Kidney (tissue), 14 donors: ENCODE measurements around the gene OBSCN. TPM values are rescaled to one million over a fixed set of nuclear protein-coding genes. Genes with fewer than 3 reads are reported as not detected.

Experiments used
- DNase-seq, 5 donors: peaks; one replicate each; pipeline ENCODE4 v3.0.0-alpha.2; 2013 to 2020
- FAIRE-seq: peaks from 2 replicates; lab custom pipeline; 2012; peaks lifted over from hg19 to GRCh38; lab: Jason Lieb, UNC
- H3K27ac ChIP-seq, 2 donors: one replicate each; pipeline ENCODE4 v1.7.0; 2013; ENCODE audit warnings: low read depth in 2 of 2, low read length in 2 of 2, inconsistent platforms in 1 of 2
- H3K27me3 ChIP-seq: one replicate; pipeline ENCODE4 v1.7.1; 2013; ENCODE audit warnings: low read length, inconsistent platforms; ENCODE audit not compliant: control insufficient read depth, insufficient read depth
- H3K36me3 ChIP-seq, 3 donors: one replicate each; pipeline versions ENCODE4 v1.7.0 to v1.7.1; 2013; ENCODE audit warnings: low read length in 3 of 3, control low read depth in 1 of 3, inconsistent platforms in 1 of 3; ENCODE audit not compliant: insufficient read depth in 3 of 3, control insufficient read depth in 2 of 3
- H3K4me1 ChIP-seq, 3 donors: one replicate each; pipeline versions ENCODE4 v1.7.0 to v1.7.1; 2013; ENCODE audit warnings: low read length in 3 of 3, inconsistent platforms in 1 of 3, low read depth in 1 of 3; ENCODE audit not compliant: control insufficient read depth in 2 of 3, insufficient read depth in 2 of 3
- H3K4me3 ChIP-seq, 3 donors: one replicate each; pipeline versions ENCODE4 v1.7.0 to v1.8.1; 2013; ENCODE audit warnings: low read length in 3 of 3, control low read depth in 1 of 3, inconsistent platforms in 1 of 3
- H3K9ac ChIP-seq, 3 donors: one replicate each; pipeline versions ENCODE4 v1.7.0 to v1.7.1; 2013; ENCODE audit warnings: low read length in 3 of 3, control low read depth in 1 of 3, inconsistent platforms in 1 of 3
- H3K9me3 ChIP-seq, 3 donors: one replicate each; pipeline versions ENCODE4 v1.7.0 to v1.7.1; 2013; ENCODE audit warnings: low read length in 3 of 3, control low read depth in 1 of 3, inconsistent platforms in 1 of 3; ENCODE audit not compliant: control insufficient read depth in 2 of 3, insufficient read depth in 1 of 3
- CTCF ChIP-seq: IDR thresholded peaks from 3 replicates; pipeline ENCODE4 v1.5.1; 2012; ENCODE audit warnings: mild to moderate bottlenecking, moderate library complexity, borderline replicate concordance; ENCODE audit not compliant: insufficient read depth; ENCODE audit errors: extremely low read depth
- intact Hi-C: fragments of 100-400 bp; cut with DNase I; formaldehyde crosslinking; loops from one replicate; pipeline ENCODE4 v1.11.1; 2022
- polyA plus RNA-seq: library from polyadenylated mRNA; stranded (reverse); fragments of 350-450 nt; fragmentation: Illumina TruSeq; extraction: RNeasy Lipid Tissue Mini Kit (QIAGEN cat#74804); gene quantifications from one replicate; pipeline ENCODE4 v1.2.3, GENCODE V29; 2014; ENCODE audit warnings: low read depth, low replicate concordance; ENCODE audit not compliant: insufficient read depth
- total RNA-seq: library from RNA; stranded (reverse); fragmentation: NEBNext Ultra II Directional; extraction: Animal tissue kit (Norgen Biotek cat#: 25700); gene quantifications from one replicate; pipeline ENCODE4 v1.2.1, GENCODE V29; 2021
- donor health status: control.
- donor health status: control.
- donor health status: control.
- donor health status: control.
- donor health status: control.
- donor health status: DM: yes; HTN: yes; CAD: no.
- donor health status: Normal renal cell carcinoma (clear cell type).

Gene OBSCN
- total and polyA plus RNA-seq, 2 donors from 2014 or later, result 14.5 to 30.0 TPM

DNA sequence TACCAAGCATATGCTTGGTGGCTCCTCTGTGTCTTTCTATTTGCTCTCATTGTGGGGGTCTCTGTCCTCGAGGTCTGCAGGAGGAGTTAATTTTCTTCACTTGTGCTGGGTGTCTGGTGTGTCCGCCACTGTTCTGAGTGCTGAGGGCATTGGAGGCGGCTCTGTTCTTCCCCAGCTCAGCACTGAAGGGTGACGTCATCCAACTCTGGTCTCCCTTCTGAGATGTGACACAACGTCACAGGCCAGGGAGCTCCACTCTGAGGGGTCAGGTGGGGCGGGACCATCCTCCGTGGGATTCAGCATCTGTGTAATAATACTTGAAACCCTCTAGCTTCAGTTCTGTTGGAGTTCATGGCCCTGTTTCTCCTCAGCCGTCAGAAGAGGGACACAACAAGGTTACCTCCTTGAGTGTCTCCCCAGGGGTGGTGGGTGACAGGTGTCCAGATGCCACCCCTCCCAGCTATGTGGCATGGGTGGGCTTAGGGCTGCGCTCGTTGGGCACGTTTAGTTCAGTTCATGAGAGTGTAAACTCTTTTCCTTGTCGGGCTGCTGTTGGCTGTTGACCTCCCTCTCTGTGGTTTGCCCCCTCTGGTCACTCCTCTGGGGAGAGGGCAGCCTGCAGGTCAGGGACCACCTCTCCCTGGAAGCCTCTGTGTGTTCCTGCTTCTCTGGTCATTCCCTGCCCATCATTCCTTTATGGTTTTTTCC, 39.1 kb upstream of the OBSCN start:
- Histone ChIP-seq H3K4me1 (peaks cover 0 to 6% (median 6%) of the 10 kb centered on the region in 3 donors), H3K9ac (no peak overlapping the region), H3K27me3 (no peaks in the 10 kb centered on the region), H3K27ac (no peak overlapping the region), H3K36me3 (no peaks in the 10 kb centered on the region), H3K9me3 (no peaks in the 10 kb centered on the region), H3K4me3 (no peak overlapping the region)
- intact Hi-C loops, result no loop called here
- TF ChIP-seq CTCF, result no peak
- peak in 2 of 5 donors; percentile 41 to 51 for DNase-seq
- FAIRE-seq, result no peak

GRCh38 chr1:228169345-228169744, 38.5 kb upstream of the OBSCN start:
- FAIRE-seq, result no peak
- no peak overlapping the region for H3K4me3 ChIP-seq
- peaks cover 0 to 6% (median 6%) of the 10 kb centered on the region in 3 donors for H3K4me1 ChIP-seq
- DNase-seq, result no peak
- H3K9me3 ChIP-seq, result no peaks in the 10 kb centered on the region
- no peak for TF ChIP-seq CTCF
- no peaks in the 10 kb centered on the region for H3K36me3 ChIP-seq
- H3K27ac ChIP-seq, result no peak overlapping the region
- H3K27me3 ChIP-seq, result no peaks in the 10 kb centered on the region
- intact Hi-C loops, result no loop called here
- H3K9ac ChIP-seq, result no peak overlapping the region

- intact Hi-C loops, result no loop called here
- FAIRE-seq (no peak), DNase-seq (peak in 1 of 5 donors; percentile 28)
- TF ChIP-seq CTCF, result no peak
- H3K27ac ChIP-seq, result no peak overlapping the region
- H3K4me3 ChIP-seq, result no peak overlapping the region
- H3K27me3 ChIP-seq, result no peaks in the 10 kb centered on the region
- H3K9ac ChIP-seq, result no peak overlapping the region
- H3K36me3 ChIP-seq, result peaks cover 0 to 3% (median 0%) of the 10 kb centered on the region in 3 donors
- H3K9me3 ChIP-seq, result no peaks in the 10 kb centered on the region
- H3K4me1 ChIP-seq, result peaks cover 0 to 6% (median 6%) of the 10 kb centered on the region in 3 donors
Observed at GRCh38 chr1:228170666-228171065, 37.2 kb upstream of the OBSCN start.
